Right lobe of liver (tissue), 6 donors: ENCODE results near the gene ABCG4. TPM values are rescaled to one million over a fixed set of nuclear protein-coding genes. Genes with fewer than 3 reads are reported as not detected.

Experiments
- ATAC-seq, 4 donors: fragments of 200-7000 bp; cut with Tn5 transposase; one replicate each; pipeline ENCODE4 v1.9.1; 2020; ENCODE audit warnings: mild to moderate bottlenecking in 4 of 4, moderate library complexity in 4 of 4
- DNase-seq, 3 donors: peaks; one replicate each; pipeline ENCODE4 v3.0.0-alpha.2; 2020
- H3K27ac ChIP-seq, 3 donors: fragments of 200-600 bp; one replicate each; pipeline ENCODE4 v1.8.0; 2022
- H3K27me3 ChIP-seq, 2 donors: fragments of 200-600 bp; one replicate each; pipeline ENCODE4 v1.8.0; 2022
- H3K36me3 ChIP-seq, 4 donors: fragments of 200-600 bp; sonication (generic) in 1 of 4; one replicate each; pipeline versions ENCODE4 v1.5.1 to v1.8.0; 2017 to 2022; ENCODE audit warnings: control low read depth in 1 of 4
- H3K4me1 ChIP-seq, 4 donors: fragments of 200-600 bp; sonication (generic) in 1 of 4; one replicate each; pipeline versions ENCODE4 v1.5.1 to v1.8.0; 2017 to 2022; ENCODE audit warnings: control low read depth in 1 of 4
- H3K4me3 ChIP-seq, 3 donors: fragments of 200-600 bp; one replicate each; pipeline ENCODE4 v1.8.0; 2022
- H3K9me3 ChIP-seq, 4 donors: fragments of 200-600 bp; sonication (generic) in 1 of 4; one replicate each; pipeline versions ENCODE4 v1.5.1 to v1.8.0; 2017 to 2022; ENCODE audit warnings: control low read depth in 1 of 4
- POLR2A ChIP-seq: fragments of 450-650 bp; IDR thresholded peaks from one replicate; pipeline ENCODE4 v1.6.1; 2017; ENCODE audit warnings: antibody characterized with exemption, mild to moderate bottlenecking
- WGBS: methylation state at CpG from one replicate; pipeline ENCODE4 v1.1.6; 2018; ENCODE audit warnings: low coverage, low lambda C conversion rate; ENCODE audit not compliant: insufficient coverage; ENCODE audit errors: missing lambda C conversion rate; 5-methylcytosine and 5-hydroxymethylcytosine counted together
- intact Hi-C, 2 donors: fragments of 100-400 bp; cut with DNase I; formaldehyde crosslinking; loops; one replicate each; pipeline versions ENCODE4 v1.11.2 to v1.14.1; 2022
- total RNA-seq, 6 experiments: library from RNA; depleted of rRNA in 2 of 6; stranded (reverse); fragments of >200 nt in 2 of 6; fragmentation: NEBNext Ultra II Directional in 3 of 6; extraction: Animal tissue kit (Norgen Biotek cat#: 25700) in 3 of 6; gene quantifications; one replicate each; pipeline versions ENCODE4 v1.1.0 to v1.2.4, GENCODE V29; 2016 to 2023
- TF ChIP-seq, protein P1 (sequence below), 4 donors: fragments of 200-600 bp in 3 of 4; fragments of 450-650 bp in 1 of 4; IDR thresholded peaks; one replicate each; pipeline versions ENCODE4 v1.5.1 to v1.8.0; 2016 to 2022; ENCODE audit warnings: antibody characterized with exemption in 4 of 4, mild to moderate bottlenecking in 2 of 4
- donor health status: DM: no; HTN: yes; CAD: no.
- donor health status: DM: no; HTN: no; CAD: no.
- donor health status: DM: no; HTN: no; CAD: no.
- donor health status: DM: no; HTN: yes; CAD: no.
- donor health status: DM: no; HTN: yes; CAD: no.

Gene ABCG4
- total RNA-seq, 6 experiments from 2014 or later = 0.04 to 0.22 (median 0.09) TPM; not detected in 2

DNA sequence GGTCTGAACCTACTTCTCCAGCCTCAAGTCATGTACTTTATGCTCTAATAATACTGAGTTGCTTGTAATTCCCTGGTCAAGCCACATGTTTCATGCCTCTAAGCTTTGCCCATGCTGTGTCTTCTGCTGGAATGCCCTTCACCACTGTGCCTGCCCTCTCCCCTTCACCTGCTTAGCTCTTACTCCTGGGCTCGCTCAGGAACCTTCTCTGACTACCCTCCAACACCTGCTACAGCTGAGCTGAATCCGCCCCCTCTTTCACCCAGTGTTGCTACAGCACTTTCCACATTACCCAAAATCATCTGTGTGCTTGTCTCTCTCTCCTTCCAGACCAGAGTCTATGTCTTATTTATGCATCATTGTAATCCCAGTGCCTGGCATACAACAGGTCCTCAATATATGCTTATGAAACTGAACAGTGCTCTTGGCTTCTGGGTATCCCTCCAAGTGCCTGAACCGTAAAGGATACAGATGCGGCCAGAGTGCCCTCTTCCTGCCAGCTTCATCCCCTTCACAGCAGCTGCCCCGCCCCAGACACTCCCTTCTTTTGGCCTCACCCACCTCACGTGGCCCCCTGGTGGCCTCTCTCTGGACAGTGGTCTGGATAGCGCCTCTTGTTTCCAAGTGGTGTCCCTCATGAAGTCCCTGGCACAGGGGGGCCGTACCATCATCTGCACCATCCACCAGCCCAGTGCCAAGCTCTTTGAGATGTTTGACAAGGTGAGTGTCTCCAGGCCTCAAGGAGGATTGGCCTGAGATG is 7.1 kb downstream of the ABCG4 start:
- Histone ChIP-seq H3K9me3 (no peaks in the 10 kb centered on the region), H3K27ac (no peak overlapping the region), H3K36me3 (no peaks in the 10 kb centered on the region), H3K4me3 (no peak overlapping the region), H3K27me3 (no peaks in the 10 kb centered on the region), H3K4me1 (no peaks in the 10 kb centered on the region)
- 33% methylated on average over 5 of the region's 8 CpGs for WGBS
- ATAC-seq (peak in 3 of 4 donors; percentile 19 to 57 (median 55)), DNase-seq (no peak)
- no peak for TF ChIP-seq POLR2A
- TF ChIP-seq, protein P1, sequence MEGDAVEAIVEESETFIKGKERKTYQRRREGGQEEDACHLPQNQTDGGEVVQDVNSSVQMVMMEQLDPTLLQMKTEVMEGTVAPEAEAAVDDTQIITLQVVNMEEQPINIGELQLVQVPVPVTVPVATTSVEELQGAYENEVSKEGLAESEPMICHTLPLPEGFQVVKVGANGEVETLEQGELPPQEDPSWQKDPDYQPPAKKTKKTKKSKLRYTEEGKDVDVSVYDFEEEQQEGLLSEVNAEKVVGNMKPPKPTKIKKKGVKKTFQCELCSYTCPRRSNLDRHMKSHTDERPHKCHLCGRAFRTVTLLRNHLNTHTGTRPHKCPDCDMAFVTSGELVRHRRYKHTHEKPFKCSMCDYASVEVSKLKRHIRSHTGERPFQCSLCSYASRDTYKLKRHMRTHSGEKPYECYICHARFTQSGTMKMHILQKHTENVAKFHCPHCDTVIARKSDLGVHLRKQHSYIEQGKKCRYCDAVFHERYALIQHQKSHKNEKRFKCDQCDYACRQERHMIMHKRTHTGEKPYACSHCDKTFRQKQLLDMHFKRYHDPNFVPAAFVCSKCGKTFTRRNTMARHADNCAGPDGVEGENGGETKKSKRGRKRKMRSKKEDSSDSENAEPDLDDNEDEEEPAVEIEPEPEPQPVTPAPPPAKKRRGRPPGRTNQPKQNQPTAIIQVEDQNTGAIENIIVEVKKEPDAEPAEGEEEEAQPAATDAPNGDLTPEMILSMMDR (IDR thresholded peaks at IDR 0.05) = peak in 1 of 4 donors; percentile 11
- intact Hi-C loops = loop anchor here in 1 of 2 donors (10.0 kb wide), 1 partner anchor 49 kb away; the partner anchor contains the start of gene CBL

DNA sequence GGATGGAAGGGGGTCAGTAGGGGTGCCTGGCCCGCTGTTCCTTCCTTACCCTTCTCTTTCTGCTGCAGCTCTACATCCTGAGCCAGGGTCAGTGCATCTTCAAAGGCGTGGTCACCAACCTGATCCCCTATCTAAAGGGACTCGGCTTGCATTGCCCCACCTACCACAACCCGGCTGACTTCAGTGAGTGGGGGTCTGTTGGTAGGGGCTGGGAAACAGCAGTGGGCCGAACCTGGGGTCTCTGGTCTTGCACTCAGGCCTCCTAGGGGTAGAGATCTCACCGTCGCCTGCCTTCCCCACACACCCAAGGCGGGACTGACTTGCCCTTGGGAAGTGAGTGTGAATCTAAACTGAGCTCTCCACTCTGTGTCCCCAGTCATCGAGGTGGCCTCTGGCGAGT is 7.6 kb downstream of the ABCG4 start:
- Histone ChIP-seq H3K27me3 (no peaks in the 10 kb centered on the region), H3K36me3 (no peaks in the 10 kb centered on the region), H3K27ac (no peak overlapping the region), H3K9me3 (no peaks in the 10 kb centered on the region), H3K4me3 (no peak overlapping the region), H3K4me1 (no peaks in the 10 kb centered on the region)
- intact Hi-C loops = loop anchor here in 1 of 2 donors (10.0 kb wide), 1 partner anchor 48 kb away; the partner anchor contains the start of gene CBL
- TF ChIP-seq, protein P1 (IDR thresholded peaks at IDR 0.05) = no peak
- no peak for TF ChIP-seq POLR2A
- no peak for DNase-seq
- no peak for ATAC-seq
- 73% methylated on average over 3 of the region's 10 CpGs for WGBS

DNA sequence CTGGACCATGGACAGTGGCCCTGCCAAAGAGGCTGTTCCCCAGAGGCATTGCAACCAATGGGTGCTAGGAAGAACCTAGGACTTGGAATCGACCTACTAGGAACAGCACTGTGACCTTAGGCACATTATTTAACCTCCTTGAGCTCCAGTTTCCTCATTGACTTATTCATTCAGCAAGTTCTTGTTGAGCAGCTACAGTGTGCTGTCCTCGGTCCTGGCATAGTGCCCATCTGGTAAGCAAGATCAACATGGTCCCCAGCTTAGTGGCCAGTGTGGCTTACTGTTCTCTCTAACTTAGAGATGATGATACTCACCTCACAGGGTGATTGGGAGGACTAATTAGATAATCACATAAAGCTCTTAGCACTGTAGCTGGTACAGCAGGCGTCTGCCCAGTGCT is 8.2 kb downstream of the ABCG4 start:
- DNase-seq (no peak), ATAC-seq (peak in 3 of 4 donors; percentile 35 to 40 (median 36))
- no peaks in the 10 kb centered on the region for H3K27me3 ChIP-seq
- WGBS = 37% methylated on average over 2 of the region's 3 CpGs
- intact Hi-C loops = loop anchor here in 1 of 2 donors (10.0 kb wide), 1 partner anchor 48 kb away; the partner anchor contains the start of gene CBL
- H3K4me1 ChIP-seq = no peaks in the 10 kb centered on the region
- no peaks in the 10 kb centered on the region for H3K9me3 ChIP-seq
- no peak overlapping the region for H3K4me3 ChIP-seq
- no peak for TF ChIP-seq POLR2A
- TF ChIP-seq, protein P1 (IDR thresholded peaks at IDR 0.05) = no peak
- no peak overlapping the region for H3K27ac ChIP-seq
- H3K36me3 ChIP-seq = no peaks in the 10 kb centered on the region

DNA sequence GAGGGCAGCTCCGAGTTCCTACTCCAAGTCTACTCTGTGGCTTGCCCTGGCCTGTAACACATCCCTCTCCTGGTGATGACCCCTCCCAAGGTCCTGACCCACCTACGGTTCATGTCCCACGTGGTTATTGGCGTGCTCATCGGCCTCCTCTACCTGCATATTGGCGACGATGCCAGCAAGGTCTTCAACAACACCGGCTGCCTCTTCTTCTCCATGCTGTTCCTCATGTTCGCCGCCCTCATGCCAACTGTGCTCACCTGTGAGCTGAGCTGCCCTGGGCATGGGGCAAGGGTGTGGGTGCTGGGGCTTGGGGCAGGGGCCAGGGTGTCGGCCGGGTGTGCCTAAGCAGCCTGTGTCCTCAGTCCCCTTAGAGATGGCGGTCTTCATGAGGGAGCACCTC is 9.6 kb downstream of the ABCG4 start:
- WGBS = 93% methylated on average over 5 of the region's 13 CpGs

More for the DNA sequence above, 9.6 kb downstream of the ABCG4 start:
- H3K36me3 ChIP-seq = no peaks in the 10 kb centered on the region
- H3K4me3 ChIP-seq = no peak overlapping the region
- ATAC-seq (no peak), DNase-seq (no peak)
- no peaks in the 10 kb centered on the region for H3K9me3 ChIP-seq
- no peaks in the 10 kb centered on the region for H3K4me1 ChIP-seq
- TF ChIP-seq, protein P1 (IDR thresholded peaks at IDR 0.05) = no peak
- no peak for TF ChIP-seq POLR2A
- no peaks in the 10 kb centered on the region for H3K27me3 ChIP-seq
- intact Hi-C loops = loop anchor here in 1 of 2 donors (10.0 kb wide), 1 partner anchor 46 kb away; the partner anchor contains the start of gene CBL
- no peak overlapping the region for H3K27ac ChIP-seq
